Endothelial cell of umbilical vein (primary cell): ENCODE results near the gene SEMA4F. TPM values are rescaled to one million over a fixed set of nuclear protein-coding genes. Genes with fewer than 3 reads are reported as not detected.

Experiments used
- BruUV-seq: library from RNA; stranded (reverse); fragments of 400-500 nt; replicated peaks from 2 replicates; lab custom pipeline; 2021; lab: Mats Ljungman, UMichigan
- CTCF ChIA-PET: fragments of 300-600, 350-600 bp; sonication (Branson Sonifier 250); formaldehyde crosslinking; loops from one replicate; lab custom pipeline; 2021; ENCODE audit warnings: antibody characterized with exemption, inconsistent platforms; lab: Charles Lee
- POLR2A ChIA-PET: fragments of 300-600, 350-600 bp; sonication (Branson Sonifier 250); formaldehyde crosslinking; loops from one replicate; lab custom pipeline; 2021; ENCODE audit warnings: antibody characterized with exemption, inconsistent platforms; lab: Charles Lee
- DNase-seq: peaks from one replicate; pipeline ENCODE4 v3.0.0-alpha.2; 2011; ENCODE audit warnings: low read depth, low spot score
- FAIRE-seq: peaks from 2 replicates; lab custom pipeline; 2011; peaks lifted over from hg19 to GRCh38; lab: Jason Lieb, UNC
- H2AFZ ChIP-seq: 2 replicates; pipeline ENCODE4 v1.6.0; 2012; ENCODE audit warnings: low read depth, low read length, control low read depth, inconsistent platforms
- H3K27ac ChIP-seq: 2 replicates; pipeline ENCODE4 v1.5.1; 2011; ENCODE audit warnings: low read depth, mild to moderate bottlenecking, control low read depth, low read length, moderate library complexity; ENCODE audit not compliant: insufficient read depth
- H3K27me3 ChIP-seq, 2 experiments: 2 replicates each; pipeline versions ENCODE4 v1.6.0 to v1.6.1; 2011; ENCODE audit warnings: low read length in 2 of 2, mixed read lengths in 1 of 2; ENCODE audit not compliant: control insufficient read depth in 2 of 2, insufficient read depth in 2 of 2
- H3K36me3 ChIP-seq, 2 experiments: 2 replicates in 1 of 2; 3 replicates in 1 of 2; pipeline ENCODE4 v1.5.1; 2011; ENCODE audit warnings: low read length in 2 of 2, mild to moderate bottlenecking in 1 of 2, moderate library complexity in 1 of 2; ENCODE audit not compliant: control insufficient read depth in 2 of 2, insufficient read depth in 2 of 2; ENCODE audit errors: extremely low read depth in 1 of 2
- H3K4me1 ChIP-seq: 3 replicates; pipeline ENCODE4 v1.5.1; 2011; ENCODE audit warnings: mild to moderate bottlenecking, low read length; ENCODE audit not compliant: control insufficient read depth, insufficient read depth; ENCODE audit errors: extremely low read depth
- H3K4me2 ChIP-seq: 2 replicates; pipeline ENCODE4 v1.6.1; 2011; ENCODE audit warnings: low read length, control low read depth, mixed read lengths; ENCODE audit not compliant: insufficient read depth
- H3K4me3 ChIP-seq, 3 experiments: fragments of 200-600 bp in 1 of 3; sonication (generic), shearing (Covaris generic) in 1 of 3; replicated peaks in 1 of 3; 2 replicates each; pipeline ENCODE4 v1.5.1; 2011 to 2016; ENCODE audit warnings: control low read depth in 3 of 3, low read length in 3 of 3, mild to moderate bottlenecking in 2 of 3, inconsistent platforms in 1 of 3, low read depth in 1 of 3, moderate library complexity in 1 of 3; ENCODE audit not compliant: insufficient read depth in 1 of 3
- H3K79me2 ChIP-seq: 2 replicates; pipeline ENCODE4 v1.6.0; 2012; ENCODE audit warnings: low read length, inconsistent platforms; ENCODE audit not compliant: control insufficient read depth, insufficient read depth
- H3K9ac ChIP-seq: replicated peaks from 2 replicates; pipeline ENCODE3; 2011; ENCODE audit warnings: low read length, control low read depth; ENCODE audit not compliant: insufficient read depth; ENCODE audit errors: extremely low read depth
- H3K9me1 ChIP-seq: replicated peaks from 3 replicates; pipeline ENCODE4 v1.6.0; 2011; ENCODE audit warnings: mild to moderate bottlenecking, low read length; ENCODE audit not compliant: control insufficient read depth, insufficient read depth; ENCODE audit errors: extremely low read depth
- H3K9me3 ChIP-seq: replicated peaks from 2 replicates; pipeline ENCODE4 v1.5.1; 2012; ENCODE audit warnings: low read length, inconsistent platforms; ENCODE audit not compliant: control insufficient read depth, insufficient read depth
- H4K20me1 ChIP-seq: replicated peaks from 2 replicates; pipeline ENCODE3; 2011; ENCODE audit warnings: mild to moderate bottlenecking, low read length; ENCODE audit not compliant: control insufficient read depth, insufficient read depth; ENCODE audit errors: extremely low read depth
- CTCF ChIP-seq, 2 donors: IDR thresholded peaks; 1 replicate in 1 of 2; 2 replicates in 1 of 2; pipeline ENCODE4 v1.5.1; 2011; ENCODE audit warnings: low read length in 2 of 2, mild to moderate bottlenecking in 2 of 2, moderate library complexity in 2 of 2, control low read depth in 1 of 2, inconsistent platforms in 1 of 2, low read depth in 1 of 2; ENCODE audit not compliant: insufficient read depth in 1 of 2; ENCODE audit errors: extremely low read depth in 1 of 2
- EZH2 ChIP-seq: IDR thresholded peaks from 2 replicates; pipeline ENCODE4 v1.6.1; 2012; ENCODE audit warnings: borderline replicate concordance, low read depth, mild to moderate bottlenecking, moderate library complexity, low read length, inconsistent platforms; ENCODE audit not compliant: severe bottlenecking
- FOS ChIP-seq: IDR thresholded peaks from 2 replicates; pipeline ENCODE4 v1.6.1; 2011; ENCODE audit warnings: mild to moderate bottlenecking, low read length, moderate library complexity, borderline replicate concordance; ENCODE audit not compliant: insufficient read depth
- GATA2 ChIP-seq: IDR thresholded peaks from 2 replicates; pipeline ENCODE4 v1.7.0; 2011; ENCODE audit warnings: low read depth, mild to moderate bottlenecking, moderate library complexity, mixed read lengths, low read length; ENCODE audit not compliant: insufficient read length, insufficient read depth
- JUN ChIP-seq: IDR thresholded peaks from 2 replicates; pipeline ENCODE4 v1.6.1; 2011; ENCODE audit warnings: borderline replicate concordance, low read depth; ENCODE audit not compliant: insufficient read length, insufficient read depth
- MAX ChIP-seq: IDR thresholded peaks from 2 replicates; pipeline ENCODE4 v1.6.1; 2011; ENCODE audit not compliant: insufficient read depth, insufficient read length
- MYC ChIP-seq: IDR thresholded peaks from one replicate; pipeline ENCODE4 v1.6.1; 2011; ENCODE audit warnings: mild to moderate bottlenecking, low read depth, low read length
- POLR2A ChIP-seq: IDR thresholded peaks from 2 replicates; pipeline ENCODE4 v1.6.1; 2012; ENCODE audit warnings: low read depth, mild to moderate bottlenecking, control low read depth, low read length
- POLR2AphosphoS5 ChIP-seq: IDR thresholded peaks from 2 replicates; pipeline ENCODE4 v1.6.1; 2012; ENCODE audit warnings: low read depth, mild to moderate bottlenecking, control low read depth, low read length, moderate library complexity; ENCODE audit not compliant: insufficient read depth
- dilution Hi-C: fragments of 300-500 bp; cut with MboI; formaldehyde crosslinking; loops from one replicate; pipeline ENCODE4 v1.15.0; 2019; ENCODE audit warnings: low sequenced_read_pairs; ENCODE audit not compliant: extremely low pct_ligation_motif_present
- intact Hi-C: fragments of 100-400 bp; cut with micrococcal nuclease; formaldehyde crosslinking; loops from one replicate; pipeline ENCODE4 v1.10.0; 2022
- polyA plus RNA-seq, 4 experiments: library from polyadenylated mRNA; depleted of rRNA in 3 of 4; stranded (reverse) in 3 of 4; unstranded in 1 of 4; fragments of >200 nt; gene quantifications; 2 replicates each; pipeline versions ENCODE4 v1.2.1 to v1.2.3, GENCODE V29; 2011 to 2012; ENCODE audit warnings: missing spikeins in 1 of 4
- total RNA-seq: library from RNA; stranded (reverse); gene quantifications from 2 replicates; pipeline ENCODE4 v1.2.3, GENCODE V29; 2021

The SEMA4F gene
- total and polyA plus RNA-seq, 2 donors (not counting 3 experiments of a cell fraction or from before 2014, with no cell fraction given), result 5.3 to 6.0 TPM

- no peaks in the 10 kb centered on the region for H3K36me3 ChIP-seq
- no TSS peak for BruUV-seq
- H3K27me3 ChIP-seq, result peaks cover 3 to 5% of the 10 kb centered on the region in 2 experiments
- H3K4me1 ChIP-seq, result no peaks in the 10 kb centered on the region
- no peak overlapping the region for H3K9ac ChIP-seq
- H3K9me1 ChIP-seq, result no peaks in the 10 kb centered on the region
- no peaks in the 10 kb centered on the region for H3K79me2 ChIP-seq
- H3K4me2 ChIP-seq, result no peak overlapping the region
- intact Hi-C loops, result no loop called here
- H3K27ac ChIP-seq, result no peak overlapping the region
- no peaks in the 10 kb centered on the region for H3K9me3 ChIP-seq
- H2AFZ ChIP-seq, result no peak overlapping the region
- dilution Hi-C loops, result no loop called here
- FAIRE-seq (peak; percentile 55), DNase-seq (no peak)
- TF ChIP-seq GATA2 (no peak), POLR2AphosphoS5 (no peak), MAX (no peak), MYC (no peak), POLR2A (no peak), EZH2 (no peak), CTCF (IDR thresholded peaks at IDR 0.05; ENCODE audit: extremely low read depth in 1 of 2, insufficient read depth in 1 of 2, low read depth in 1 of 2, low read length in 2 of 2) (no peak), JUN (no peak), FOS (no peak)
- no peaks in the 10 kb centered on the region for H4K20me1 ChIP-seq
- ChIA-PET POLR2A (interaction anchor here (0.7 kb wide), 1 partner anchor 15 kb away, joined by 6 read pairs; no protein-coding TSS in a partner anchor), CTCF (no interaction called here)
- H3K4me3 ChIP-seq, result no peak overlapping the region
Measured at GRCh38 chr2:74728842-74729241, 74.8 kb downstream of the SEMA4F start.
